ENCODE results near the gene ACD.

- TF ChIP-seq CTCF (IDR thresholded peaks at IDR 0.05): no peak
- no peak for TF ChIP-seq ATF2 (CRISPR knock-in tag; IDR thresholded peaks at IDR 0.05; ENCODE audit: borderline replicate concordance, low read depth)
- TF ChIP-seq ZBTB43 (CRISPR knock-in tag; IDR thresholded peaks at IDR 0.05): no peak
- TF ChIP-seq TP53 (CRISPR knock-in tag; IDR thresholded peaks at IDR 0.05): no peak
- no peak for TF ChIP-seq ZNF121 (CRISPR knock-in tag; IDR thresholded peaks at IDR 0.05)
- TF ChIP-seq KAT7 (CRISPR knock-in tag; IDR thresholded peaks at IDR 0.05; ENCODE audit: borderline replicate concordance): no peak
- TF ChIP-seq NR1H2 (CRISPR knock-in tag; IDR thresholded peaks at IDR 0.05): no peak
- TF ChIP-seq SP1 (CRISPR knock-in tag; conservative IDR thresholded peaks at IDR 0.05): no peak
Observed at GRCh38 chr16:67658849-67659674, 998 bp downstream of the ACD start.

Data from WTC11 (cell line).